Measurements from ENCODE around the gene CD86. TPM values are rescaled to one million over a fixed set of nuclear protein-coding genes. Genes with fewer than 3 reads are reported as not detected.

Gene CD86
- total RNA-seq, 1 donor from 2014 or later, result not detected

DNA sequence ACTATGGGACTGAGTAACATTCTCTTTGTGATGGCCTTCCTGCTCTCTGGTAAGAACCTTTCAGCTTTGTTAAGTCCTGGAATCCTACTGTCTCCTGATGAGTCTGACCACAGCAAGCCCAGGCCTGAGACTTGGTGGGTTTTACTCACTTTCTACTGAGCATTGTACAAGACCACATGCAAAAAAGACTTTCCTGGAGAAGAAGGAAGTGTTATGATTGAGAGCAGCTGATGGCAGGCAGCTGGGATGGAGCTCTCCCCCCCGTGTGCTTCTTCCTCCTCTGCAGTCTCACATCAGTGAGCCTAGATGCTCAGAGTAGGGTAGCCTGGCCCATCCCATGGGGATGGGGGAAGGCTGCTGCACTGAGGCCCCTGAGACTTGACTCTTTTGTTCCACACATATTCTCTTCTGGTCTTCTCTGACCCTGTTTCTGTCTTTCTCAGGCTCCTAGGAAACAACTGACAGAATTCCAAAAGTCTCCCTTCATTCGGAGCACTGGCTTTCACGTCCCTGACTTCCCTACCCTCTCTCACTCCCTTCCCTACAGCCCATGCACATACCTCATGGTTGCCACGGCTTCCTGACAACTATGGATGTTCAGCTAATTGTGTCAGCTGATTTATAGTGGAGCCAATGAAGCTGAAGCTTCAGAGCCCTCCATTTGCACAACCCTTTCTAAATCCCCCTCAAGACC lies 36.6 kb downstream of the CD86 start:
- TF ChIP-seq, protein P1, sequence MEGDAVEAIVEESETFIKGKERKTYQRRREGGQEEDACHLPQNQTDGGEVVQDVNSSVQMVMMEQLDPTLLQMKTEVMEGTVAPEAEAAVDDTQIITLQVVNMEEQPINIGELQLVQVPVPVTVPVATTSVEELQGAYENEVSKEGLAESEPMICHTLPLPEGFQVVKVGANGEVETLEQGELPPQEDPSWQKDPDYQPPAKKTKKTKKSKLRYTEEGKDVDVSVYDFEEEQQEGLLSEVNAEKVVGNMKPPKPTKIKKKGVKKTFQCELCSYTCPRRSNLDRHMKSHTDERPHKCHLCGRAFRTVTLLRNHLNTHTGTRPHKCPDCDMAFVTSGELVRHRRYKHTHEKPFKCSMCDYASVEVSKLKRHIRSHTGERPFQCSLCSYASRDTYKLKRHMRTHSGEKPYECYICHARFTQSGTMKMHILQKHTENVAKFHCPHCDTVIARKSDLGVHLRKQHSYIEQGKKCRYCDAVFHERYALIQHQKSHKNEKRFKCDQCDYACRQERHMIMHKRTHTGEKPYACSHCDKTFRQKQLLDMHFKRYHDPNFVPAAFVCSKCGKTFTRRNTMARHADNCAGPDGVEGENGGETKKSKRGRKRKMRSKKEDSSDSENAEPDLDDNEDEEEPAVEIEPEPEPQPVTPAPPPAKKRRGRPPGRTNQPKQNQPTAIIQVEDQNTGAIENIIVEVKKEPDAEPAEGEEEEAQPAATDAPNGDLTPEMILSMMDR (IDR thresholded peaks at IDR 0.05; ENCODE audit: insufficient read depth, low read length, poor library complexity, severe bottlenecking), result no peak
- no peaks in the 10 kb centered on the region for H3K36me3 ChIP-seq (ENCODE audit: control insufficient read depth, insufficient read depth, low read length)
- H3K27me3 ChIP-seq (ENCODE audit: control insufficient read depth, insufficient read depth, low read length), result no peaks in the 10 kb centered on the region
- no peak for DNase-seq (ENCODE audit: low read depth)
- H3K4me3 ChIP-seq (ENCODE audit: low read depth, low read length), result no peak overlapping the region

DNA sequence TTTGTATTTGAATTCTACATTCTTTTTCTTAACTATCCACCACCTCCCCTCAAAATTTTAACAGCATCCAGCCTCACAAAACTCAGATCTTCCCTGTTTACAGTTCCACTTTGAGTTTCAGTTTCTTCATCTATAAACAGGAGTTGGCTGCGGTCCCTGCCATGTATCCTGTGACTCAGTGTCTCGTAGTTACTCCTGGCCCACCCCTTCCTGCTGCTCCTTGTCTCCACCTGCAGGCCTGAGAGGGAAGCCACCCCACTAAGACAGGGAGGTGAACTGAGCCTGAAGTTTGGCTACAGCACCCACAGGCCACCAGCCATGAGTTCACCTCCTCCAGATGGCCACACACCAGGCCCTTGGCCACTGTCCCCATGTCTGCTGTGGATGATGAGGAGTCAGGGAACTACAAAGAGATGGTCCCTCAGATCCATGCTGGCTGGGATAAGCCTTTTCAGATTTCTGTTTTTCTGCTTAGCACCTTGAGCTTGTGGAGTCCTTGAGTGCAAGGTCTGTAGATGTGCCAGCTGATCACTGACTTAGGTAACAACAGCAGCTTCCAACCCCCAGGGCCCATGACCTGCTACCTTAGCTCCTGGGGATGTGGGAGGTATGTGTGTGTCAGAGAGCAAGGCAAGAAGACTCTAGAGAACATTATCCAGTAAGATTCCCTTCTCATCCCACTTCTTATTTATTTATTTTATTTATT lies 37.5 kb downstream of the CD86 start:
- no peaks in the 10 kb centered on the region for H3K36me3 ChIP-seq (ENCODE audit: control insufficient read depth, insufficient read depth, low read length)
- TF ChIP-seq, protein P1 (IDR thresholded peaks at IDR 0.05; ENCODE audit: insufficient read depth, low read length, poor library complexity, severe bottlenecking), result peak; percentile 49
- no peaks in the 10 kb centered on the region for H3K27me3 ChIP-seq (ENCODE audit: control insufficient read depth, insufficient read depth, low read length)
- no peak for DNase-seq (ENCODE audit: low read depth)
- no peak overlapping the region for H3K4me3 ChIP-seq (ENCODE audit: low read depth, low read length)

DNA sequence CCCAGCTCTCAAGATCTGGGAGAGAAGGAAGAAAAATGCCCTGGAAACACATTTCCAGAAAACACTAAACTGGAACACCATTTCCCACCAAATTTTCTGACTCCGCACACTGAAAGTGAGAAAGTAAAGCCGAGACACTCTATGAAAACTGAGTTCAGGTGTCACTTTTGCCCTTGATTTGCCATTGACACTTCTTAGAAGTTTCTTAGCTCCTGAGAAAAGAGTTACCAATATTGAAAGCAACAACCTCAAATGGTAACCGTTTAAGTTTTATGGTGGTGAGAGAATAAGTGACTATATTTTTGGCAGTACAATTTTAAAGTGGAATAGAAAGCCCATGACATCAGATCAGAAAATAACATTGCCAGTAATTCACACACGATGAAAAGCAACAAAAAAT lies 39.0 kb downstream of the CD86 start:
- no peak for DNase-seq (ENCODE audit: low read depth)
- Histone ChIP-seq H3K27me3 (ENCODE audit: control insufficient read depth, insufficient read depth, low read length) (no peaks in the 10 kb centered on the region), H3K36me3 (ENCODE audit: control insufficient read depth, insufficient read depth, low read length) (no peaks in the 10 kb centered on the region), H3K4me3 (ENCODE audit: low read depth, low read length) (no peak overlapping the region)
- TF ChIP-seq, protein P1 (IDR thresholded peaks at IDR 0.05; ENCODE audit: insufficient read depth, low read length, poor library complexity, severe bottlenecking), result no peak

DNA sequence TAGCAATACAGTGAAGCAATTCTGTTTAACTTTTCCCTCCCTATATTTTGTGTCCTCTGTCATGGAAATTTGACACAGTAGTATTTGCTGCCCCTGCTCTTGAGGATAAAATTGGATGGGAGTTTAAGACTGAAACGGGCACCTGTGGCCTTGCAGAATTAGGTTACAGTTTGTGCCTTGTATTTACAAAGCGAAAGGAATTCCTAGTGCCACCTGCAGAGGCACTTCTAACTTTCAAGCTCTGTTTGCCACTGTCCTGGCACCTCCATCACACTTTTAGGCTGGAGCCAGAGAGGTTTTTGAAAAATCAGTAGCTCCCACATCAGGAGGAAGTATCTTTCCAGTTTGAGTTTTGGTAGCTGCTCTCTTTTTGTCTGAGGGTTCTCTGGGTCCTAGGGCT lies 39.5 kb downstream of the CD86 start:
- Histone ChIP-seq H3K36me3 (ENCODE audit: control insufficient read depth, insufficient read depth, low read length) (no peaks in the 10 kb centered on the region), H3K27me3 (ENCODE audit: control insufficient read depth, insufficient read depth, low read length) (no peaks in the 10 kb centered on the region), H3K4me3 (ENCODE audit: low read depth, low read length) (no peak overlapping the region)
- TF ChIP-seq, protein P1 (IDR thresholded peaks at IDR 0.05; ENCODE audit: insufficient read depth, low read length, poor library complexity, severe bottlenecking), result no peak
- no peak for DNase-seq (ENCODE audit: low read depth)

DNA sequence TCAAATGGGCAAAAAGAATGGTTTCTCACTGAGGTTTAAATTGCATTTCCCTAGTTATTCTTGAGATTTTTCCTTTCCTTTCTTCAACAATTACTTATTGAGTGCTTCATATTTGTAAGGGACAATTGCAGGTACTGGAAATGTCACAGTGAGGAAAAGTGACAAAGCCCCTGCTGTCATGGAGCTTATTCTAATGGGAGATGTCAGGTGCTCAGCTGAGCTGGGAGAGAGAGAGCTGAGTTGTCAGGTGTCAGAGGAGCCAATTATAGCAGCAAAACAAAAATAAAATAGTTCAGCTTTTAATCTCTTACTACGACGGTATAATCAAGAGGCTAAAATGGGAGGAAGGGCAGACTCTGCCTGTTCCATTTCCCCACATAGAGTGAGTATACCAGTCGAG lies 42.0 kb downstream of the CD86 start:
- no peak overlapping the region for H3K4me3 ChIP-seq (ENCODE audit: low read depth, low read length)
- TF ChIP-seq, protein P1 (IDR thresholded peaks at IDR 0.05; ENCODE audit: insufficient read depth, low read length, poor library complexity, severe bottlenecking), result no peak
- H3K27me3 ChIP-seq (ENCODE audit: control insufficient read depth, insufficient read depth, low read length), result no peaks in the 10 kb centered on the region
- H3K36me3 ChIP-seq (ENCODE audit: control insufficient read depth, insufficient read depth, low read length), result no peaks in the 10 kb centered on the region
- DNase-seq (ENCODE audit: low read depth), result no peak

All from kidney epithelial cell (primary cell).